Endothelial cell (in vitro differentiated cells): ENCODE results near the gene C2CD2L. TPM values are rescaled to one million over a fixed set of nuclear protein-coding genes. Genes with fewer than 3 reads are reported as not detected.

Experiments used
- DNase-seq: peaks from one replicate; pipeline ENCODE4 v3.0.0; 2021; ENCODE audit warnings: low spot score
- H3K27ac Mint-ChIP-seq: one replicate; pipeline ENCODE4 v1.8.0; 2021; ENCODE audit warnings: mixed read lengths, inconsistent platforms; ENCODE audit not compliant: unreplicated experiment
- H3K27me3 Mint-ChIP-seq: one replicate; pipeline ENCODE4 v1.8.0; 2021; ENCODE audit warnings: mild to moderate bottlenecking, moderate library complexity, mixed read lengths, inconsistent platforms; ENCODE audit not compliant: unreplicated experiment
- H3K36me3 Mint-ChIP-seq: one replicate; pipeline ENCODE4 v1.8.0; 2021; ENCODE audit warnings: mild to moderate bottlenecking, low read depth, mixed read lengths, inconsistent platforms; ENCODE audit not compliant: unreplicated experiment
- H3K4me1 Mint-ChIP-seq: one replicate; pipeline ENCODE4 v1.8.0; 2021; ENCODE audit warnings: mild to moderate bottlenecking, mixed read lengths, inconsistent platforms; ENCODE audit not compliant: unreplicated experiment
- H3K4me3 Mint-ChIP-seq: one replicate; pipeline ENCODE4 v1.8.0; 2021; ENCODE audit warnings: mild to moderate bottlenecking, mixed read lengths, inconsistent platforms; ENCODE audit not compliant: unreplicated experiment
- H3K9me3 Mint-ChIP-seq: one replicate; pipeline ENCODE4 v1.8.0; 2021; ENCODE audit warnings: mixed read lengths, inconsistent platforms; ENCODE audit not compliant: unreplicated experiment
- total RNA-seq: library from RNA; stranded (reverse); fragmentation: NEBNext Ultra II Directional; extraction: Animal tissue kit (Norgen Biotek cat#: 25700); gene quantifications from one replicate; pipeline ENCODE4 v1.2.1, GENCODE V29; 2021; ENCODE audit not compliant: unreplicated experiment
- TF ChIP-seq, protein P1 (sequence below): fragments of 200-600 bp; sonication (generic); IDR thresholded peaks from one replicate; pipeline ENCODE4 v1.5.0; 2021; ENCODE audit warnings: antibody characterized with exemption; ENCODE audit not compliant: unreplicated experiment

The C2CD2L gene
- total RNA-seq, 1 donor from 2014 or later, result 11.7 TPM

DNA sequence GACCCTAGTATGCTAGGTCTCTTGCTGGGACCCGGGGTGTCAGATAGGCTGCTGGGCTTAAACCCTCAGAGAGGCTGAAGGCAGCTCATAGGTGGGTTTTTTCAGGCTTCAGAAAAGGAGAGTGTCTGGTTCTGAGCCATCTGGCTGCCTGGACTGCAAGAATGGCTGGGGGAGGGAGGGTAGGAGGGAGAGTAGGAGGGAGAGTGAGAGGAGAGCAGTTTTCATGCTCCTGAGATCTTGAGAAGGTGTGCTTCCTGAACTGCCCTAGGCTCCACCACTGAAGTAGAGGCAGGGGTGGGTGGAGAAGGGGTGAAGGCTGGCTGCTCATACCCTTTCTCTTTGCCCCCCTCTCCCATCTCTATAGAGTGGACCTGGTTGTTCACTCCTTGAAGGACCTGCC is 17.8 kb upstream of the C2CD2L start:
- no peaks in the 10 kb centered on the region for H3K9me3 Mint-ChIP-seq
- H3K27ac Mint-ChIP-seq, result no peak overlapping the region
- DNase-seq, result no peak
- peaks cover 21% of the 10 kb centered on the region for H3K4me1 Mint-ChIP-seq
- TF ChIP-seq, protein P1, sequence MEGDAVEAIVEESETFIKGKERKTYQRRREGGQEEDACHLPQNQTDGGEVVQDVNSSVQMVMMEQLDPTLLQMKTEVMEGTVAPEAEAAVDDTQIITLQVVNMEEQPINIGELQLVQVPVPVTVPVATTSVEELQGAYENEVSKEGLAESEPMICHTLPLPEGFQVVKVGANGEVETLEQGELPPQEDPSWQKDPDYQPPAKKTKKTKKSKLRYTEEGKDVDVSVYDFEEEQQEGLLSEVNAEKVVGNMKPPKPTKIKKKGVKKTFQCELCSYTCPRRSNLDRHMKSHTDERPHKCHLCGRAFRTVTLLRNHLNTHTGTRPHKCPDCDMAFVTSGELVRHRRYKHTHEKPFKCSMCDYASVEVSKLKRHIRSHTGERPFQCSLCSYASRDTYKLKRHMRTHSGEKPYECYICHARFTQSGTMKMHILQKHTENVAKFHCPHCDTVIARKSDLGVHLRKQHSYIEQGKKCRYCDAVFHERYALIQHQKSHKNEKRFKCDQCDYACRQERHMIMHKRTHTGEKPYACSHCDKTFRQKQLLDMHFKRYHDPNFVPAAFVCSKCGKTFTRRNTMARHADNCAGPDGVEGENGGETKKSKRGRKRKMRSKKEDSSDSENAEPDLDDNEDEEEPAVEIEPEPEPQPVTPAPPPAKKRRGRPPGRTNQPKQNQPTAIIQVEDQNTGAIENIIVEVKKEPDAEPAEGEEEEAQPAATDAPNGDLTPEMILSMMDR, result no peak
- no peak overlapping the region for H3K4me3 Mint-ChIP-seq
- peaks cover 10% of the 10 kb centered on the region for H3K36me3 Mint-ChIP-seq
- H3K27me3 Mint-ChIP-seq, result peaks cover 9% of the 10 kb centered on the region

DNA sequence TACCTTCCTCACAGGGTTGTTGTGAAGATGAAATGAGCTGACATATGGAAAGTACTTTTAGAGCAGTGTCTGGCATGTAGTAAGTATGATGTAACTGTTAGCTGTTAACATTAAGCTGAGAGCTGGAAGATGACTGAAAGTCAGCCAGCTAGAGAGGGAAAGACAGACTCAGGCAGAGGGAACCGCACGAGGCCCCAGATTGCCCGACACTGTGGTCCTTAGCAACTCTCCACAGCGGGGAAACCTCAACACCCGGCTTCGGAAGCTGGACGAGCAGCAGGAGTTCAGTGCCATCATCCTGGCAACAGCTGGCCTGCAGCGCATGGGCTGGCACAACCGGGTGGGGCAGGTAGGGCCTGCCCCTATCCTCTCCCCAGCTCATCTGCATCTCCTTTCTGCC is 16.0 kb upstream of the C2CD2L start:
- TF ChIP-seq, protein P1, result no peak
- no peak overlapping the region for H3K4me3 Mint-ChIP-seq
- peaks cover 15% of the 10 kb centered on the region for H3K27me3 Mint-ChIP-seq
- DNase-seq, result no peak
- no peaks in the 10 kb centered on the region for H3K9me3 Mint-ChIP-seq
- no peak overlapping the region for H3K27ac Mint-ChIP-seq
- peaks cover 16% of the 10 kb centered on the region for H3K4me1 Mint-ChIP-seq
- peaks cover 19% of the 10 kb centered on the region for H3K36me3 Mint-ChIP-seq

- TF ChIP-seq, protein P1, result no peak
- Mint-ChIP-seq H3K4me3 (peak overlapping the region; percentile 79), H3K36me3 (peaks cover 29% of the 10 kb centered on the region), H3K27me3 (peaks cover 16% of the 10 kb centered on the region), H3K27ac (no peak overlapping the region), H3K9me3 (no peaks in the 10 kb centered on the region), H3K4me1 (peaks cover 16% of the 10 kb centered on the region)
- DNase-seq, result no peak
Measured at GRCh38 chr11:119091966-119092879, 14.9 kb upstream of the C2CD2L start.

DNA sequence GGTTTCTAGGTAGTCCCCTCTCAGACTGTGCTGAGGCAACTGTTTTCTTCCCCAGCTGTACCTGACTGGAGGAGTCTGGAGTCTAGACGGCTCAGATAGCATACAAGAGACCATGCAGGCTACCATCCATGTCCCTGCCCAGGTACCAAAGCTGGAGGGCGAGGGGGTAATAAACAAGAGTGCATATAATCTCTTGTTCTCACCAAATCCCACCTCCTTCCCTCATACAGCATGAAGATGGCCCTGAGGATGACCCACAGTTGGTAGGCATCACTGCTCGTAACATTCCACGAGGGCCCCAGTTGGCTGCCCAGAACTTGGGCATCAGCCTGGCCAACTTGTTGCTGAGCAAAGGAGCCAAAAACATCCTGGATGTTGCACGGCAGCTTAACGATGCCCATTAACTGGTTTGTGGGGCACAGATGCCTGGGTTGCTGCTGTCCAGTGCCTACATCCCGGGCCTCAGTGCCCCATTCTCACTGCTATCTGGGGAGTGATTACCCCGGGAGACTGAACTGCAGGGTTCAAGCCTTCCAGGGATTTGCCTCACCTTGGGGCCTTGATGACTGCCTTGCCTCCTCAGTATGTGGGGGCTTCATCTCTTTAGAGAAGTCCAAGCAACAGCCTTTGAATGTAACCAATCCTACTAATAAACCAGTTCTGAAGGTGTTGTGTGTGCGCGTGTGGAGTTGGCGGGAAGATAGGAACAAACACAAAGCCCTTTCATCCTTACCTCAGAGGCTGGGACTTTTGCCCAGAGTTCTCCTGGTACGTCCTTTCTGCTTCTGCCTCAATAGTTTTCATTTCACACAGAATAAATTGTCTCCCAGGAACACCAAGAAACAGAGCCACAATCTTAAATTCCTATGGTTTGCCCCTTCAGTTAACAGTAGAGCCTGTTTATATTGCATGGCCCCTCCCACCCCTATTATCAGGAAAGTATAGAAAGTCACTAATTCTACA is 14.0 kb upstream of the C2CD2L start:
- Mint-ChIP-seq H3K9me3 (no peaks in the 10 kb centered on the region), H3K27ac (peak overlapping the region; percentile 36), H3K36me3 (peaks cover 38% of the 10 kb centered on the region), H3K27me3 (peaks cover 16% of the 10 kb centered on the region), H3K4me3 (peak overlapping the region; percentile 91), H3K4me1 (peaks cover 16% of the 10 kb centered on the region)
- no peak for DNase-seq
- TF ChIP-seq, protein P1, result no peak
